Nucleus accumbens (tissue), 56 donors: Measurements from ENCODE around the gene LRBA.
"Not testable (repeated sequence)": the region's sequence is repeated elsewhere in the genome, so short reads cannot be mapped to it uniquely, and the experiment has no call there.

Experiments
- DNase-seq, 56 donors: peaks; one replicate each; lab custom pipeline; 2025; lab: John Stamatoyannopoulos, UW

LRBA gene

GRCh38 chr4:150540959-150541360 is 474.1 kb downstream of the LRBA start:
- DNase-seq, result no peak

GRCh38 chr4:150540536-150540935 is 474.5 kb downstream of the LRBA start:
- no peak for DNase-seq

GRCh38 chr4:150537911-150538310 is 477.2 kb downstream of the LRBA start:
- not testable (repeated sequence) for DNase-seq

- DNase-seq, result no peak
Measured at GRCh38 chr4:150534818-150535217, 480.3 kb downstream of the LRBA start.

GRCh38 chr4:150533673-150534072 is 481.4 kb downstream of the LRBA start:
- no peak for DNase-seq

- DNase-seq, result no peak
Measured at GRCh38 chr4:150525321-150525868, 489.7 kb downstream of the LRBA start.

GRCh38 chr4:150518559-150518958 is 496.5 kb downstream of the LRBA start:
- no peak for DNase-seq

GRCh38 chr4:150515135-150515534 is 499.9 kb downstream of the LRBA start:
- no peak for DNase-seq

GRCh38 chr4:150514709-150515108 is 500.4 kb downstream of the LRBA start:
- DNase-seq, result no peak

GRCh38 chr4:150510176-150510865 is 504.8 kb downstream of the LRBA start:
- DNase-seq, result no peak

GRCh38 chr4:150507656-150508055 is 507.4 kb downstream of the LRBA start:
- not testable (repeated sequence) for DNase-seq

GRCh38 chr4:150501983-150502382 is 513.1 kb downstream of the LRBA start:
- no peak for DNase-seq

- no peak for DNase-seq
Measured at GRCh38 chr4:150501009-150501727, 513.9 kb downstream of the LRBA start.

- DNase-seq, result no peak
Measured at GRCh38 chr4:150497612-150498011, 517.5 kb downstream of the LRBA start.

GRCh38 chr4:150495550-150495949 is 519.5 kb downstream of the LRBA start:
- DNase-seq, result no peak

GRCh38 chr4:150493851-150494250 is 521.2 kb downstream of the LRBA start:
- no peak for DNase-seq

- no peak for DNase-seq
Measured at GRCh38 chr4:150491132-150492049, 523.7 kb downstream of the LRBA start.

GRCh38 chr4:150482581-150482980 is 532.5 kb downstream of the LRBA start:
- no peak for DNase-seq

GRCh38 chr4:150479657-150480056 is 535.4 kb downstream of the LRBA start:
- DNase-seq, result no peak

- no peak for DNase-seq
Measured at GRCh38 chr4:150477869-150478268, 537.2 kb downstream of the LRBA start.

- no peak for DNase-seq
Measured at GRCh38 chr4:150476776-150477175, 538.3 kb downstream of the LRBA start.
